Osteocyte (in vitro differentiated cells): Measurements from ENCODE around the gene TEX19. TPM values are rescaled to one million over a fixed set of nuclear protein-coding genes. Genes with fewer than 3 reads are reported as not detected.

Experiments used
- DNase-seq: peaks from one replicate; pipeline ENCODE4 v3.0.0; 2021; ENCODE audit warnings: mixed read lengths; ENCODE audit not compliant: unreplicated experiment; ENCODE audit errors: extremely low spot score
- H3K27ac Mint-ChIP-seq: one replicate; pipeline ENCODE4 v1.8.0; 2021; ENCODE audit warnings: mild to moderate bottlenecking, mixed read lengths; ENCODE audit not compliant: unreplicated experiment
- H3K27me3 Mint-ChIP-seq: one replicate; pipeline ENCODE4 v1.8.0; 2021; ENCODE audit warnings: mixed read lengths; ENCODE audit not compliant: unreplicated experiment
- H3K36me3 Mint-ChIP-seq: one replicate; pipeline ENCODE4 v1.8.0; 2021; ENCODE audit warnings: mixed read lengths; ENCODE audit not compliant: unreplicated experiment
- H3K4me1 Mint-ChIP-seq: one replicate; pipeline ENCODE4 v1.8.0; 2021; ENCODE audit warnings: mixed read lengths; ENCODE audit not compliant: unreplicated experiment
- H3K4me3 Mint-ChIP-seq: one replicate; pipeline ENCODE4 v1.8.0; 2021; ENCODE audit warnings: mild to moderate bottlenecking, moderate library complexity, mixed read lengths; ENCODE audit not compliant: unreplicated experiment
- H3K9me3 Mint-ChIP-seq: one replicate; pipeline ENCODE4 v1.8.0; 2021; ENCODE audit warnings: mixed read lengths; ENCODE audit not compliant: unreplicated experiment
- total RNA-seq: library from RNA; stranded (reverse); gene quantifications from 2 replicates; pipeline ENCODE4 v1.2.1, GENCODE V29; 2021
- TF ChIP-seq, protein P1 (sequence below): fragments of 200-600 bp; sonication (generic); IDR thresholded peaks from 2 replicates; pipeline ENCODE4 v1.5.0; 2021; ENCODE audit warnings: antibody characterized with exemption, mild to moderate bottlenecking, moderate library complexity

TEX19 gene
- total RNA-seq, 1 donor from 2014 or later = not detected

DNA sequence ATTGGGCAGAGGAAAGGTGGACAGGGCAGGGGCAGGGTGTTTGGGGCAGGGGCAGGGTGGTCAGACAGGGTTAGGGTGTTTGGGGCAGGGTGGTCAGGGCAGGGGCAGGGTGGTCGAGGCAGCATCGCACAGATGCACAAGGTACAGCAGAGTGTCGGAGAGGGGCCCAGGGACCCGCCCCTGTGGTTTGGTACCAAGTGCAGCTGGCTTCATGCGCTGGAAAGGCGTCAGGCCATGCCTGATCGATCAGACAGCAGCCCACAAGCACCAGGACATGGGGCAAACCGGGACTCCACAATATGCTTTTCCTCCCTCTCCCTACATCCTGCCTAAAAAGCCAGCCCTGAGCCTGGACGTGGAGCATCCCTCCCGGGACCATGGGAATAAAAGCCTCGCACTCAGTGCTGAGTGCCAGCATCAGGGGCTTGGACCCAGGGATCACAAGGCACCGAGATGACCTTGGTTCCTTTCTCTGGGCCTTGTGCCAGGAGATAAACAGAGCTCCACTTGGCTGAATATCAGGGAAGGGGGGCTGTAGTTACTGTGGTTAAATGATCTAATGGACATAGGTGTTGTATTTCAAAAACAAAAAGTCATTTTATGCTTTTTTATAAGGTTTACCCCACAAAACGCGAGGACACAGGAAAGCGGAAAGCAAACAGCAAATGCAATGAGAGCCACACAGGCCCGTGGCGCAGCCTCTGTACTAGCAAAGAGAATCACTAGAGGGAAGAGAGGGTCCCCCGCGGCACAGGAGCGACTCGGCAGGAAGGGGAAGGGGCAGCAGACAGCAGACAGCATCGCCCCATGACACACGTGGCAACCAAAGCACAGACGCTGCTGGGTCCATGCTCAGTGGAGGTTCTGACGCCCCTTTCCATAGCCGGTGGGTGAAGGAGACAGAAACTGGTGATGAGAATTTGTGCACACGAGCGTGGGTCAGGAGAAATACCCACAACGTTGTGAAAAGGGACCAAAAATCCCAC, 53.8 kb downstream of the TEX19 start:
- Mint-ChIP-seq H3K4me3 (no peak overlapping the region), H3K9me3 (no peaks in the 10 kb centered on the region), H3K27ac (no peak overlapping the region), H3K4me1 (peaks cover 20% of the 10 kb centered on the region), H3K36me3 (peaks cover 4% of the 10 kb centered on the region), H3K27me3 (no peaks in the 10 kb centered on the region)
- TF ChIP-seq, protein P1, sequence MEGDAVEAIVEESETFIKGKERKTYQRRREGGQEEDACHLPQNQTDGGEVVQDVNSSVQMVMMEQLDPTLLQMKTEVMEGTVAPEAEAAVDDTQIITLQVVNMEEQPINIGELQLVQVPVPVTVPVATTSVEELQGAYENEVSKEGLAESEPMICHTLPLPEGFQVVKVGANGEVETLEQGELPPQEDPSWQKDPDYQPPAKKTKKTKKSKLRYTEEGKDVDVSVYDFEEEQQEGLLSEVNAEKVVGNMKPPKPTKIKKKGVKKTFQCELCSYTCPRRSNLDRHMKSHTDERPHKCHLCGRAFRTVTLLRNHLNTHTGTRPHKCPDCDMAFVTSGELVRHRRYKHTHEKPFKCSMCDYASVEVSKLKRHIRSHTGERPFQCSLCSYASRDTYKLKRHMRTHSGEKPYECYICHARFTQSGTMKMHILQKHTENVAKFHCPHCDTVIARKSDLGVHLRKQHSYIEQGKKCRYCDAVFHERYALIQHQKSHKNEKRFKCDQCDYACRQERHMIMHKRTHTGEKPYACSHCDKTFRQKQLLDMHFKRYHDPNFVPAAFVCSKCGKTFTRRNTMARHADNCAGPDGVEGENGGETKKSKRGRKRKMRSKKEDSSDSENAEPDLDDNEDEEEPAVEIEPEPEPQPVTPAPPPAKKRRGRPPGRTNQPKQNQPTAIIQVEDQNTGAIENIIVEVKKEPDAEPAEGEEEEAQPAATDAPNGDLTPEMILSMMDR = no peak
- DNase-seq = no peak

Other genes with a start within 250 kb of the TEX19 start
- 50.8 and 57.9 TPM in 2 replicates for gene CCDC57, start 146.4 kb upstream of the TEX19 start, total RNA-seq
- gene SLC16A3, start 130.2 kb upstream of the TEX19 start, total RNA-seq = 12.9 and 18.1 TPM in 2 replicates
- gene CSNK1D, start 85.5 kb upstream of the TEX19 start, total RNA-seq = 118 and 124 TPM in 2 replicates
- gene CD7, start 41.6 kb upstream of the TEX19 start, total RNA-seq = 1.0 TPM in 2 replicates
- gene SECTM1, start 25.5 kb upstream of the TEX19 start, total RNA-seq = 24.1 and 28.6 TPM in 2 replicates
- not detected in 2 replicates for gene UTS2R, start 12.5 kb downstream of the TEX19 start, total RNA-seq
- 21.9 and 26.5 TPM in 2 replicates for gene HEXD, start 59.1 kb downstream of the TEX19 start, total RNA-seq
- 30.7 and 32.8 TPM in 2 replicates for gene OGFOD3, start 59.3 kb downstream of the TEX19 start, total RNA-seq
- 69.8 and 78.7 TPM in 2 replicates for gene CYBC1, start 91.5 kb downstream of the TEX19 start, total RNA-seq
- 65.7 and 72.8 TPM in 2 replicates for gene NARF, start 99.5 kb downstream of the TEX19 start, total RNA-seq
- 59.9 and 65.1 TPM in 2 replicates for gene FOXK2, start 160.5 kb downstream of the TEX19 start, total RNA-seq